HepG2 (cell line): ENCODE data around the gene CKS1B. TPM values are rescaled to one million over a fixed set of nuclear protein-coding genes. Genes with fewer than 3 reads are reported as not detected.

Experiments
- ATF5 ChIP-seq: sonication (generic); formaldehyde crosslinking; IDR thresholded peaks from 2 replicates; pipeline ENCODE4 v1.4.0; 2020; ENCODE audit warnings: mild to moderate bottlenecking, low read depth, missing genetic modification reagents
- DPF2 ChIP-seq: sonication (generic); formaldehyde crosslinking; IDR thresholded peaks from 2 replicates; pipeline ENCODE4 v1.4.0; 2020; ENCODE audit warnings: mild to moderate bottlenecking, low read depth, missing genetic modification reagents, borderline replicate concordance
- HIVEP1 ChIP-seq: sonication (generic); formaldehyde crosslinking; IDR thresholded peaks from 2 replicates; pipeline ENCODE4 v1.4.0; 2020; ENCODE audit warnings: mild to moderate bottlenecking, missing genetic modification reagents
- JDP2 ChIP-seq: sonication (generic); formaldehyde crosslinking; IDR thresholded peaks from 2 replicates; pipeline ENCODE4 v1.8.1; 2022; ENCODE audit warnings: missing genetic modification reagents, borderline replicate concordance
- MAFK ChIP-seq, 2 experiments: IDR thresholded peaks in 1 of 2; conservative IDR thresholded peaks in 1 of 2; 2 replicates each; pipeline ENCODE4 v1.6.1; 2011; ENCODE audit warnings: improper control_type of control experiment in 2 of 2, low read length in 2 of 2
- MYC ChIP-seq: sonication (generic); formaldehyde crosslinking; IDR thresholded peaks from 2 replicates; pipeline ENCODE4 v1.9.0; 2021; ENCODE audit warnings: missing genetic modification reagents, borderline replicate concordance
- NFYC ChIP-seq: IDR thresholded peaks from 2 replicates; pipeline ENCODE4 v1.6.1; 2016; ENCODE audit warnings: missing genetic modification reagents, missing compliant biosample characterization
- NPAS2 ChIP-seq: sonication (generic); formaldehyde crosslinking; IDR thresholded peaks from 2 replicates; pipeline ENCODE4 v1.8.0; 2022; ENCODE audit warnings: mild to moderate bottlenecking, missing genetic modification reagents, borderline replicate concordance
- RERE ChIP-seq: IDR thresholded peaks from 2 replicates; pipeline ENCODE4 v1.6.1; 2016; ENCODE audit warnings: low read depth, missing genetic modification reagents, missing compliant biosample characterization
- ZMAT3 ChIP-seq: sonication (generic); formaldehyde crosslinking; conservative IDR thresholded peaks from 2 replicates; pipeline ENCODE4 v1.7.0; 2021; ENCODE audit warnings: missing genetic modification reagents
- ZNF274 ChIP-seq: sonication (generic); formaldehyde crosslinking; IDR thresholded peaks from 2 replicates; pipeline ENCODE4 v1.5.1; 2020; ENCODE audit warnings: mild to moderate bottlenecking, missing genetic modification reagents
- ZNF577 ChIP-seq: sonication (generic); formaldehyde crosslinking; IDR thresholded peaks from 2 replicates; pipeline ENCODE4 v1.4.0; 2020; ENCODE audit warnings: mild to moderate bottlenecking, low read depth, missing genetic modification reagents, borderline replicate concordance
- ZNF768 ChIP-seq: sonication (generic); formaldehyde crosslinking; IDR thresholded peaks from 2 replicates; pipeline ENCODE4 v1.4.0; 2020; ENCODE audit warnings: missing genetic modification reagents
- ZNF790 ChIP-seq: sonication (generic); formaldehyde crosslinking; IDR thresholded peaks from 2 replicates; pipeline ENCODE4 v1.8.0; 2022; ENCODE audit warnings: missing genetic modification reagents, mild to moderate bottlenecking, borderline replicate concordance
- polyA plus RNA-seq, 8 experiments: library from polyadenylated mRNA; depleted of rRNA in 3 of 8; stranded (reverse) in 7 of 8; unstranded in 1 of 8; fragments of >200 nt; fragmentation: Illumina TruSeq in 4 of 8; extraction: Trizol in 4 of 8; gene quantifications; 2 replicates each; pipeline versions ENCODE4 v1.2.1 to v1.2.3, GENCODE V29; 2011 to 2016; ENCODE audit warnings: low read depth in 4 of 8, missing spikeins in 1 of 8, mixed read lengths in 1 of 8; ENCODE audit not compliant: insufficient read depth in 1 of 8
- total RNA-seq, 5 experiments: library from RNA; depleted of rRNA; stranded (reverse); fragments of >200 nt; fragmentation: Illumina TruSeq; extraction: Trizol; gene quantifications; 2 replicates each; pipeline ENCODE4 v1.2.3, GENCODE V29; 2016; ENCODE audit warnings: low read depth in 1 of 5
- TF ChIP-seq, protein P1 (sequence below): sonication (generic); formaldehyde crosslinking; IDR thresholded peaks from 2 replicates; pipeline ENCODE4 v1.4.0; 2020; ENCODE audit warnings: mild to moderate bottlenecking, missing genetic modification reagents
- TF ChIP-seq, protein P2 (sequence below): sonication (generic); formaldehyde crosslinking; IDR thresholded peaks from 2 replicates; pipeline ENCODE4 v1.8.1; 2023; ENCODE audit warnings: mild to moderate bottlenecking, inconsistent platforms, moderate library complexity, missing genetic modification reagents, borderline replicate concordance

The CKS1B gene
- total and polyA plus RNA-seq, 2 of the 13 experiments (the other 11 are each of a cell fraction or from before 2014, with no cell fraction given): 217 to 222 TPM

DNA sequence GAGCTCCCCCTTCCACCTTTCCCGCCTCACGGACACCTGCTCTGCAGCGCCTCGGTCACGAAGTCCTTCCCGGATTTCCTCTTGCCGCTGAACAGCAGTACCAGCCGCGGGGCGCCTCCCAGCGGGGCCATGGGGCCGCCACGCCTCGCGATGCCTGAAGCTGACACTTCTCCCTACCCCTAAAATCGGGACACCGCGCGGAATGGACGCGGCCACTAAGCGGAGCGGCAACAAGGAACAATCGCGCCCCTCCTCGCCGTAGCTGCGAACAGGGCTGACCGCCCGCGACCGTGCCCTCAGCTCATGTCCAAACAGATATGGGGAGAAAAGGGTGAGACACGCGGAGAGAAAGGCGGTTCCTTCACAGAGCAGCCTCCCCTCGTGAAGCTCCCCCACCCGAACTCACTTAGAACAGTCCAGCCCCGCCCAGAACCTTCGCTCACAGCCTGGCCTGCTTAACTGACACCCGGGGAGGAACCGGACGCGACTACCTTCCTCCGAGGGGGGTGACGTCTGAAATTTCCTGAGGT lies 37.9 kb upstream of the CKS1B start, which contains the start of gene PMVK (continued):
- TF ChIP-seq ATF5 (CRISPR knock-in tag): peak; percentile 99
- TF ChIP-seq JDP2 (CRISPR knock-in tag): peak; percentile 94
- peak; percentile 99 for TF ChIP-seq ZNF274
- peak; percentile 98 for TF ChIP-seq HIVEP1 (CRISPR knock-in tag)
- TF ChIP-seq ZNF577 (CRISPR knock-in tag): peak; percentile 94; the same call in 1 of the 2 replicates
- TF ChIP-seq DPF2 (CRISPR knock-in tag): peak; percentile 69; the same call in 1 of the 2 replicates
- peak; percentile 49; the same call in 1 of the 2 replicates for TF ChIP-seq NFYC (CRISPR knock-in tag)
- no peak for TF ChIP-seq NPAS2 (CRISPR knock-in tag)
- peak; percentile 99 for TF ChIP-seq ZNF790 (CRISPR knock-in tag)
- no peak; the same call in 1 of the 2 replicates for TF ChIP-seq RERE (CRISPR knock-in tag)
- TF ChIP-seq MYC (CRISPR knock-in tag): peak; percentile 95
- peak; percentile 84 for TF ChIP-seq ZNF768 (CRISPR knock-in tag)
- TF ChIP-seq MAFK (conservative IDR thresholded peaks at IDR 0.05 in 1 of 2, IDR thresholded peaks at IDR 0.05 in 1 of 2; ENCODE audit: low read length in 2 of 2): no peak
- TF ChIP-seq, protein P1, sequence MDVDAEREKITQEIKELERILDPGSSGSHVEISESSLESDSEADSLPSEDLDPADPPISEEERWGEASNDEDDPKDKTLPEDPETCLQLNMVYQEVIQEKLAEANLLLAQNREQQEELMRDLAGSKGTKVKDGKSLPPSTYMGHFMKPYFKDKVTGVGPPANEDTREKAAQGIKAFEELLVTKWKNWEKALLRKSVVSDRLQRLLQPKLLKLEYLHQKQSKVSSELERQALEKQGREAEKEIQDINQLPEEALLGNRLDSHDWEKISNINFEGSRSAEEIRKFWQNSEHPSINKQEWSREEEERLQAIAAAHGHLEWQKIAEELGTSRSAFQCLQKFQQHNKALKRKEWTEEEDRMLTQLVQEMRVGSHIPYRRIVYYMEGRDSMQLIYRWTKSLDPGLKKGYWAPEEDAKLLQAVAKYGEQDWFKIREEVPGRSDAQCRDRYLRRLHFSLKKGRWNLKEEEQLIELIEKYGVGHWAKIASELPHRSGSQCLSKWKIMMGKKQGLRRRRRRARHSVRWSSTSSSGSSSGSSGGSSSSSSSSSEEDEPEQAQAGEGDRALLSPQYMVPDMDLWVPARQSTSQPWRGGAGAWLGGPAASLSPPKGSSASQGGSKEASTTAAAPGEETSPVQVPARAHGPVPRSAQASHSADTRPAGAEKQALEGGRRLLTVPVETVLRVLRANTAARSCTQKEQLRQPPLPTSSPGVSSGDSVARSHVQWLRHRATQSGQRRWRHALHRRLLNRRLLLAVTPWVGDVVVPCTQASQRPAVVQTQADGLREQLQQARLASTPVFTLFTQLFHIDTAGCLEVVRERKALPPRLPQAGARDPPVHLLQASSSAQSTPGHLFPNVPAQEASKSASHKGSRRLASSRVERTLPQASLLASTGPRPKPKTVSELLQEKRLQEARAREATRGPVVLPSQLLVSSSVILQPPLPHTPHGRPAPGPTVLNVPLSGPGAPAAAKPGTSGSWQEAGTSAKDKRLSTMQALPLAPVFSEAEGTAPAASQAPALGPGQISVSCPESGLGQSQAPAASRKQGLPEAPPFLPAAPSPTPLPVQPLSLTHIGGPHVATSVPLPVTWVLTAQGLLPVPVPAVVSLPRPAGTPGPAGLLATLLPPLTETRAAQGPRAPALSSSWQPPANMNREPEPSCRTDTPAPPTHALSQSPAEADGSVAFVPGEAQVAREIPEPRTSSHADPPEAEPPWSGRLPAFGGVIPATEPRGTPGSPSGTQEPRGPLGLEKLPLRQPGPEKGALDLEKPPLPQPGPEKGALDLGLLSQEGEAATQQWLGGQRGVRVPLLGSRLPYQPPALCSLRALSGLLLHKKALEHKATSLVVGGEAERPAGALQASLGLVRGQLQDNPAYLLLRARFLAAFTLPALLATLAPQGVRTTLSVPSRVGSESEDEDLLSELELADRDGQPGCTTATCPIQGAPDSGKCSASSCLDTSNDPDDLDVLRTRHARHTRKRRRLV (CRISPR knock-in tag): peak; percentile 96; the same call in 1 of the 2 replicates
- TF ChIP-seq, protein P2, sequence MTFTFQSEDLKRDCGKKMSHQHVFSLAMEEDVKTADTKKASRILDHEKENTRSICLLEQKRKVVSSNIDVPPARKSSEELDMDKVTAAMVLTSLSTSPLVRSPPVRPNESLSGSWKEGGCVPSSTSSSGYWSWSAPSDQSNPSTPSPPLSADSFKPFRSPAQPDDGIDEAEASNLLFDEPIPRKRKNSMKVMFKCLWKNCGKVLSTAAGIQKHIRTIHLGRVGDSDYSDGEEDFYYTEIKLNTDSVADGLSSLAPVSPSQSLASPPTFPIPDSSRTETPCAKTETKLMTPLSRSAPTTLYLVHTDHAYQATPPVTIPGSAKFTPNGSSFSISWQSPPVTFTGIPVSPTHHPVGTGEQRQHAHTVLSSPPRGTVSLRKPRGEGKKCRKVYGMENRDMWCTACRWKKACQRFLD: peak; percentile 99
- TF ChIP-seq ZMAT3 (CRISPR knock-in tag): peak; percentile 100
